OCI-LY3 (cell line): ENCODE measurements around the gene CHST12.

Source experiments
- CTCF ChIP-seq: fragments of 200-600, 300-600 bp; sonication (generic); IDR thresholded peaks from 2 replicates; pipeline ENCODE4 v1.5.1; 2014; ENCODE audit warnings: antibody characterized with exemption, low read length, low read depth
- EZH2phosphoT487 ChIP-seq: fragments of 200-600 bp; shearing (Covaris generic); IDR thresholded peaks from 2 replicates; pipeline ENCODE4 v1.6.1; 2018; ENCODE audit warnings: antibody characterized with exemption, mixed run types, low read depth

GRCh38 chr7:2496375-2496774 lies 93.0 kb downstream of the CHST12 start:
- TF ChIP-seq CTCF (no peak), EZH2phosphoT487 (no peak)
